Suprapubic skin (tissue), 3 donors: ENCODE results near the gene CIAO2B.

ENCODE experiments used
- CTCF ChIP-seq, 2 donors: fragments of 200-600 bp in 1 of 2; fragments of 450-650 bp in 1 of 2; sonication (generic) in 1 of 2; IDR thresholded peaks; one replicate each; pipeline ENCODE4 v1.5.1; 2016 to 2019; ENCODE audit warnings: antibody characterized with exemption in 2 of 2, mild to moderate bottlenecking in 1 of 2, moderate library complexity in 1 of 2
- POLR2A ChIP-seq, 2 donors: fragments of 450-650 bp; IDR thresholded peaks; one replicate each; pipeline ENCODE4 v1.6.1; 2017; ENCODE audit warnings: antibody characterized with exemption in 2 of 2, mild to moderate bottlenecking in 2 of 2, moderate library complexity in 2 of 2

- TF ChIP-seq CTCF (IDR thresholded peaks at IDR 0.05) (no peak), POLR2A (IDR thresholded peaks at IDR 0.05) (no peak)
These were observed 29.8 kb downstream of the CIAO2B start for GRCh38 chr16:66904428-66904845.
